ENCODE results near the gene PCDH9. TPM values are rescaled to one million over a fixed set of nuclear protein-coding genes. Genes with fewer than 3 reads are reported as not detected.

Gene PCDH9
- total RNA-seq, 1 experiment from 2014 or later: 4.2 TPM

- no peaks in the 10 kb centered on the region for H3K4me1 ChIP-seq (ENCODE audit: control insufficient read depth, insufficient read depth, low read length)
- H3K4me3 ChIP-seq (ENCODE audit: low read depth in 2 of 2, low read length in 2 of 2): no peak overlapping the region
- ATAC-seq (no peak), DNase-seq (ENCODE audit: low read depth, low spot score) (no peak)
- in situ Hi-C loops (cut with HindIII; ENCODE audit: low pct_unique_long_range_greater_than_20kb, low sequenced_read_pairs) (no loop called here), intact Hi-C loops (cut with micrococcal nuclease; ENCODE audit: unreplicated experiment) (loop anchor here (10.0 kb wide), 1 partner anchor 1993 kb away; no protein-coding TSS in a partner anchor)
- TF ChIP-seq SIN3A (IDR thresholded peaks at IDR 0.05; ENCODE audit: borderline replicate concordance, insufficient read depth, low read depth, low read length): no peak
- CTCF ChIA-PET: no interaction called here
- no peaks in the 10 kb centered on the region for H3K27me3 ChIP-seq (ENCODE audit: control insufficient read depth, insufficient read depth, low read length)
- POLR2A ChIA-PET: no interaction called here
- no peaks in the 10 kb centered on the region for H3K9me3 ChIP-seq (ENCODE audit: control insufficient read depth, insufficient read depth, low read depth, low read length)
- no peak overlapping the region; the same call in 1 of the 2 replicates for H3K27ac ChIP-seq (ENCODE audit: low read length)
- no peaks in the 10 kb centered on the region; the same call in 1 of the 2 replicates for H3K36me3 ChIP-seq (ENCODE audit: control insufficient read depth, insufficient read depth, low read length)
- no TSS peak for BruUV-seq (replicated peaks)
These were observed 862.8 kb downstream of the PCDH9 start for GRCh38 chr13:66367356-66367755.

DNA sequence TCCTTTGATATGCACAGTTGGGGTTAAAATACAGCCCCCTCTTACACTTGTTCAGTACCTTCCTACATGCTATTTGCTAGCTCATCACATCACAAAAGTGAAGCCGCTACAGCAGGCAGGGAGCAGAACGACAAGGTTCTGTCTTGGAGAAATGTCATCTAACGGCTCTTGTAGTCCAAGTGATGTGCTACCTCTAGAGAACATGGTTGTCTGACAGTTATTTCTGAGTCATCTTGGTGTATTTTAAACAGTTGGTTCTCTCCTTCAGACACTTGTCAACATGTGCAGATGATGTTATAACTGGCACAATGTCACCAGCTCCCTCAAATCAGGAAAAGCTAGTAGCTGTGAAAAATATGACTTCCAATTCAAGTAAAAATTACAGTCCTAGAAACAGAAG is 865.0 kb downstream of the PCDH9 start:
- no peak for DNase-seq (ENCODE audit: low read depth, low spot score)
- ATAC-seq: no peak
- intact Hi-C loops (cut with micrococcal nuclease; ENCODE audit: unreplicated experiment): loop anchor here (10.0 kb wide), 1 partner anchor 1990 kb away; no protein-coding TSS in a partner anchor
- H3K36me3 ChIP-seq (ENCODE audit: control insufficient read depth, insufficient read depth, low read length): no peaks in the 10 kb centered on the region; the same call in 1 of the 2 replicates
- ChIA-PET CTCF (no interaction called here), POLR2A (no interaction called here)
- TF ChIP-seq TCF7L2 (IDR thresholded peaks at IDR 0.05; ENCODE audit: low read depth, low read length) (no peak), POLR2AphosphoS5 (IDR thresholded peaks at IDR 0.05; ENCODE audit: low read depth, low read length) (no peak)
- in situ Hi-C loops (cut with HindIII; ENCODE audit: low pct_unique_long_range_greater_than_20kb, low sequenced_read_pairs): no loop called here
- no peak overlapping the region; the same call in 1 of the 2 replicates for H3K27ac ChIP-seq (ENCODE audit: low read length)
- BruUV-seq (replicated peaks): no TSS peak
- H3K4me3 ChIP-seq (ENCODE audit: low read depth in 2 of 2, low read length in 2 of 2): no peak overlapping the region
- no peaks in the 10 kb centered on the region for H3K9me3 ChIP-seq (ENCODE audit: control insufficient read depth, insufficient read depth, low read depth, low read length)
- no peaks in the 10 kb centered on the region for H3K4me1 ChIP-seq (ENCODE audit: control insufficient read depth, insufficient read depth, low read length)
- H3K27me3 ChIP-seq (ENCODE audit: control insufficient read depth, insufficient read depth, low read length): no peaks in the 10 kb centered on the region

- Histone ChIP-seq H3K4me1 (ENCODE audit: control insufficient read depth, insufficient read depth, low read length) (no peaks in the 10 kb centered on the region), H3K27ac (ENCODE audit: low read length) (no peak overlapping the region), H3K36me3 (ENCODE audit: control insufficient read depth, insufficient read depth, low read length) (no peaks in the 10 kb centered on the region; the same call in 1 of the 2 replicates), H3K27me3 (ENCODE audit: control insufficient read depth, insufficient read depth, low read length) (no peaks in the 10 kb centered on the region), H3K9me3 (ENCODE audit: control insufficient read depth, insufficient read depth, low read depth, low read length) (no peaks in the 10 kb centered on the region), H3K4me3 (ENCODE audit: low read depth in 2 of 2, low read length in 2 of 2) (no peak overlapping the region)
- DNase-seq (ENCODE audit: low read depth, low spot score): no peak
- no peak for ATAC-seq
- BruUV-seq (replicated peaks): no TSS peak
- intact Hi-C loops (cut with micrococcal nuclease; ENCODE audit: unreplicated experiment): loop anchor here (10.0 kb wide), 1 partner anchor 1990 kb away; no protein-coding TSS in a partner anchor
- POLR2A ChIA-PET: no interaction called here
- CTCF ChIA-PET: no interaction called here
- in situ Hi-C loops (cut with HindIII; ENCODE audit: low pct_unique_long_range_greater_than_20kb, low sequenced_read_pairs): no loop called here
- TF ChIP-seq SIN3A (IDR thresholded peaks at IDR 0.05; ENCODE audit: borderline replicate concordance, insufficient read depth, low read depth, low read length) (no peak), REST (IDR thresholded peaks at IDR 0.05; ENCODE audit: insufficient read depth in 1 of 2, low read depth in 2 of 2, low read length in 1 of 2) (no peak), POLR2AphosphoS5 (IDR thresholded peaks at IDR 0.05; ENCODE audit: low read depth, low read length) (no peak), TCF7L2 (IDR thresholded peaks at IDR 0.05; ENCODE audit: low read depth, low read length) (no peak)
- TF ChIP-seq, protein P1, sequence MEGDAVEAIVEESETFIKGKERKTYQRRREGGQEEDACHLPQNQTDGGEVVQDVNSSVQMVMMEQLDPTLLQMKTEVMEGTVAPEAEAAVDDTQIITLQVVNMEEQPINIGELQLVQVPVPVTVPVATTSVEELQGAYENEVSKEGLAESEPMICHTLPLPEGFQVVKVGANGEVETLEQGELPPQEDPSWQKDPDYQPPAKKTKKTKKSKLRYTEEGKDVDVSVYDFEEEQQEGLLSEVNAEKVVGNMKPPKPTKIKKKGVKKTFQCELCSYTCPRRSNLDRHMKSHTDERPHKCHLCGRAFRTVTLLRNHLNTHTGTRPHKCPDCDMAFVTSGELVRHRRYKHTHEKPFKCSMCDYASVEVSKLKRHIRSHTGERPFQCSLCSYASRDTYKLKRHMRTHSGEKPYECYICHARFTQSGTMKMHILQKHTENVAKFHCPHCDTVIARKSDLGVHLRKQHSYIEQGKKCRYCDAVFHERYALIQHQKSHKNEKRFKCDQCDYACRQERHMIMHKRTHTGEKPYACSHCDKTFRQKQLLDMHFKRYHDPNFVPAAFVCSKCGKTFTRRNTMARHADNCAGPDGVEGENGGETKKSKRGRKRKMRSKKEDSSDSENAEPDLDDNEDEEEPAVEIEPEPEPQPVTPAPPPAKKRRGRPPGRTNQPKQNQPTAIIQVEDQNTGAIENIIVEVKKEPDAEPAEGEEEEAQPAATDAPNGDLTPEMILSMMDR (IDR thresholded peaks at IDR 0.05): no peak
These were observed 865.8 kb downstream of the PCDH9 start for GRCh38 chr13:66364346-66364745.
